COR-L47 (cell line): ENCODE measurements around the gene TP53TG3F.
"Not testable (repeated sequence)": the region's sequence is repeated elsewhere in the genome, so short reads cannot be mapped to it uniquely, and the experiment has no call there.

ENCODE experiments used
- DNase-seq: peaks from one replicate; lab custom pipeline; 2025; lab: John Stamatoyannopoulos, UW

The TP53TG3F gene

GRCh38 chr16:33459312-33459711 lies at the start of gene TP53TG3F:
TSS of gene TP53TG3F (plus strand) at chr16:33459612. CDS start at chr16:33459680, 68 bp downstream.
- not testable (repeated sequence) for DNase-seq

- not testable (repeated sequence) for DNase-seq
These were observed 32.2 kb downstream of the TP53TG3F start for GRCh38 chr16:33491611-33492010.

GRCh38 chr16:33507231-33507630 lies 47.8 kb downstream of the TP53TG3F start:
- DNase-seq, result not testable (repeated sequence)

- DNase-seq, result not testable (repeated sequence)
These were observed 49.7 kb downstream of the TP53TG3F start for GRCh38 chr16:33509070-33509469.

GRCh38 chr16:33509906-33510305 lies 50.5 kb downstream of the TP53TG3F start:
- not testable (repeated sequence) for DNase-seq
